H9 (cell line): Measurements from ENCODE around the gene FHIP2A. TPM values are rescaled to one million over a fixed set of nuclear protein-coding genes. Genes with fewer than 3 reads are reported as not detected.

Source experiments
- DNase-seq: peaks from one replicate; pipeline ENCODE4 v3.0.0-alpha.2; 2017
- H2AFZ ChIP-seq: one replicate; pipeline ENCODE4 v1.6.1; 2013; ENCODE audit warnings: mild to moderate bottlenecking, low read length, control low read depth, moderate library complexity
- H2AK5ac ChIP-seq: 2 replicates; pipeline ENCODE4 v1.6.1; 2013; ENCODE audit warnings: low read length, control low read depth, mixed read lengths; ENCODE audit not compliant: insufficient read length
- H2BK120ac ChIP-seq: one replicate; pipeline ENCODE4 v1.6.1; 2013; ENCODE audit warnings: low read depth, mild to moderate bottlenecking, low read length, control low read depth, inconsistent platforms; ENCODE audit not compliant: poor library complexity, severe bottlenecking
- H2BK12ac ChIP-seq: 2 replicates; pipeline ENCODE4 v1.6.1; 2013; ENCODE audit warnings: low read length, control low read depth, mixed read lengths, low read depth; ENCODE audit not compliant: insufficient read length
- H2BK15ac ChIP-seq: 2 replicates; pipeline ENCODE4 v1.6.1; 2013; ENCODE audit warnings: low read depth, low read length, control low read depth
- H2BK20ac ChIP-seq: one replicate; pipeline ENCODE4 v1.6.1; 2013; ENCODE audit warnings: low read depth, mild to moderate bottlenecking, low read length, control low read depth, inconsistent platforms; ENCODE audit not compliant: poor library complexity, severe bottlenecking
- H2BK5ac ChIP-seq: 2 replicates; pipeline ENCODE4 v1.6.1; 2013; ENCODE audit warnings: low read length, control low read depth, mixed read lengths; ENCODE audit not compliant: insufficient read length
- H3K14ac ChIP-seq: 2 replicates; pipeline ENCODE4 v1.6.1; 2013; ENCODE audit warnings: low read length, control low read depth; ENCODE audit not compliant: insufficient read depth
- H3K18ac ChIP-seq: 2 replicates; pipeline ENCODE4 v1.6.1; 2013; ENCODE audit warnings: low read depth, mild to moderate bottlenecking, mixed read lengths, low read length, control low read depth; ENCODE audit not compliant: insufficient read length
- H3K23ac ChIP-seq: 2 replicates; pipeline ENCODE4 v1.6.1; 2013; ENCODE audit warnings: low read length, control low read depth, mixed read lengths, low read depth; ENCODE audit not compliant: insufficient read length
- H3K23me2 ChIP-seq: 2 replicates; pipeline ENCODE4 v1.6.1; 2013; ENCODE audit warnings: low read depth, mild to moderate bottlenecking, mixed read lengths, low read length, control low read depth; ENCODE audit not compliant: insufficient read length, poor library complexity, severe bottlenecking
- H3K27ac ChIP-seq: 2 replicates; pipeline ENCODE4 v1.5.1; 2013; ENCODE audit warnings: low read length, control low read depth, mixed read lengths, low read depth; ENCODE audit not compliant: insufficient read length
- H3K27me3 ChIP-seq: 2 replicates; pipeline ENCODE4 v1.6.1; 2013; ENCODE audit warnings: low read length, control low read depth, inconsistent platforms; ENCODE audit not compliant: insufficient read depth
- H3K4ac ChIP-seq: 2 replicates; pipeline ENCODE4 v1.6.1; 2013; ENCODE audit warnings: low read depth, mild to moderate bottlenecking, control low read depth, inconsistent platforms, low read length, moderate library complexity
- H3K4me1 ChIP-seq: 2 replicates; pipeline ENCODE4 v1.6.1; 2013; ENCODE audit warnings: low read length, control low read depth, inconsistent platforms; ENCODE audit not compliant: insufficient read depth
- H3K4me2 ChIP-seq: 2 replicates; pipeline ENCODE4 v1.6.1; 2013; ENCODE audit warnings: low read length, control low read depth, mixed read lengths; ENCODE audit not compliant: insufficient read length, insufficient read depth
- H3K56ac ChIP-seq: 2 replicates; pipeline ENCODE4 v1.6.1; 2013; ENCODE audit warnings: low read depth, mild to moderate bottlenecking, mixed read lengths, low read length, control low read depth; ENCODE audit not compliant: insufficient read length
- H3K79me1 ChIP-seq: 2 replicates; pipeline ENCODE4 v1.6.1; 2013; ENCODE audit warnings: low read depth, mild to moderate bottlenecking, moderate library complexity, low read length, control low read depth, inconsistent platforms; ENCODE audit not compliant: insufficient read depth, poor library complexity, severe bottlenecking
- H3K79me2 ChIP-seq: 2 replicates; pipeline ENCODE4 v1.6.1; 2013; ENCODE audit warnings: low read length, control low read depth, inconsistent platforms; ENCODE audit not compliant: insufficient read depth
- H3K9ac ChIP-seq: 2 replicates; pipeline ENCODE4 v1.6.1; 2013; ENCODE audit warnings: low read length, control low read depth, mixed read lengths; ENCODE audit not compliant: insufficient read length; ENCODE audit errors: extremely low read depth
- H3K9me3 ChIP-seq: one replicate; pipeline ENCODE4 v1.6.1; 2013; ENCODE audit warnings: low read depth, low read length, inconsistent platforms; ENCODE audit not compliant: control insufficient read depth
- H3T11ph ChIP-seq: one replicate; pipeline ENCODE4 v1.6.1; 2013; ENCODE audit warnings: mild to moderate bottlenecking, low read length, control low read depth, inconsistent platforms
- H4K20me1 ChIP-seq: one replicate; pipeline ENCODE4 v1.6.1; 2013; ENCODE audit not compliant: control insufficient read depth, insufficient read length, insufficient read depth
- H4K5ac ChIP-seq: 2 replicates; pipeline ENCODE4 v1.6.1; 2013; ENCODE audit warnings: low read depth, mild to moderate bottlenecking, mixed read lengths, low read length, control low read depth; ENCODE audit not compliant: insufficient read length
- H4K8ac ChIP-seq: replicated peaks from 2 replicates; pipeline ENCODE4 v1.6.1; 2013; ENCODE audit warnings: low read length, control low read depth, mixed read lengths, low read depth; ENCODE audit not compliant: insufficient read length
- H4K91ac ChIP-seq: 2 replicates; pipeline ENCODE4 v1.6.1; 2013; ENCODE audit warnings: low read depth, mild to moderate bottlenecking, moderate library complexity, mixed read lengths, low read length, control low read depth; ENCODE audit not compliant: insufficient read length
- H3K27ac Mint-ChIP-seq, 3 experiments: 2 replicates in 2 of 3; 3 replicates in 1 of 3; pipeline ENCODE4 v1.8.0; 2020 to 2021; ENCODE audit warnings: mixed read lengths in 3 of 3, mild to moderate bottlenecking in 1 of 3, moderate library complexity in 1 of 3
- H3K27me3 Mint-ChIP-seq: 2 replicates; pipeline ENCODE4 v1.8.0; 2021; ENCODE audit warnings: low read depth, mild to moderate bottlenecking, moderate library complexity, mixed read lengths
- H3K36me3 Mint-ChIP-seq, 3 experiments: 2 replicates in 2 of 3; 3 replicates in 1 of 3; pipeline ENCODE4 v1.8.0; 2020 to 2021; ENCODE audit warnings: low read depth in 3 of 3, mixed read lengths in 3 of 3; ENCODE audit not compliant: insufficient read depth in 1 of 3
- H3K4me1 Mint-ChIP-seq, 2 experiments: 2 replicates each; pipeline ENCODE4 v1.8.0; 2020; ENCODE audit warnings: mixed read lengths in 2 of 2
- H3K4me3 Mint-ChIP-seq, 2 experiments: 2 replicates in 1 of 2; 3 replicates in 1 of 2; pipeline ENCODE4 v1.8.0; 2020 to 2021; ENCODE audit warnings: mild to moderate bottlenecking in 2 of 2, mixed read lengths in 2 of 2, moderate library complexity in 1 of 2
- H3K9me3 Mint-ChIP-seq, 2 experiments: 2 replicates in 1 of 2; 3 replicates in 1 of 2; pipeline ENCODE4 v1.8.0; 2020; ENCODE audit warnings: mild to moderate bottlenecking in 2 of 2, mixed read lengths in 2 of 2, moderate library complexity in 1 of 2
- CTCF ChIP-seq: fragments of 200-600 bp; sonication (generic); conservative IDR thresholded peaks from 3 replicates; pipeline ENCODE4 v1.8.0; 2021; ENCODE audit warnings: antibody characterized with exemption, mild to moderate bottlenecking
- WGBS: extraction: QIAGEN DNeasy Blood & Tissue Kit; methylation state at CpG from one replicate; pipeline ENCODE4 v1.1.7; 2013; ENCODE audit warnings: missing lambda C conversion rate, low lambda C conversion rate, mixed read lengths; ENCODE audit not compliant: insufficient read length; ENCODE audit errors: extremely low coverage; 5-methylcytosine and 5-hydroxymethylcytosine counted together
- total RNA-seq: library from RNA; stranded (reverse); gene quantifications from 2 replicates; pipeline ENCODE4 v1.2.1, GENCODE V29; 2021

The FHIP2A gene
- total RNA-seq, 1 experiment from 2014 or later = 14.8 TPM

GRCh38 chr10:114782666-114783065, 38.9 kb upstream of the FHIP2A start:
- H2BK120ac ChIP-seq = no peak overlapping the region
- no peaks in the 10 kb centered on the region; the same call in 1 of the 2 replicates for H3K4me1 ChIP-seq
- no peaks in the 10 kb centered on the region for H3K27me3 ChIP-seq
- H4K8ac ChIP-seq = no peak overlapping the region
- no peak overlapping the region for H2AFZ ChIP-seq
- H3K56ac ChIP-seq = no peak overlapping the region
- H4K91ac ChIP-seq = no peak overlapping the region
- H2AK5ac ChIP-seq = no peak overlapping the region
- H3K9me3 Mint-ChIP-seq = no peaks in the 10 kb centered on the region
- no peak overlapping the region for H3K23ac ChIP-seq
- no peak for DNase-seq
- WGBS = 100% methylated on average over 1 of the region's 7 CpGs
- H3K9ac ChIP-seq = no peak overlapping the region
- no peak overlapping the region for H3K4ac ChIP-seq
- H3T11ph ChIP-seq = no peak overlapping the region
- H3K27me3 Mint-ChIP-seq = no peaks in the 10 kb centered on the region
- TF ChIP-seq CTCF = no peak
- no peaks in the 10 kb centered on the region for H3K9me3 ChIP-seq
- no peaks in the 10 kb centered on the region for H4K20me1 ChIP-seq
- H3K4me2 ChIP-seq = no peak overlapping the region
- H3K27ac Mint-ChIP-seq = no peak overlapping the region
- no peak overlapping the region for H2BK5ac ChIP-seq
- no peak overlapping the region for H3K4me3 Mint-ChIP-seq
- no peaks in the 10 kb centered on the region for H3K79me2 ChIP-seq
- peaks cover 4% of the 10 kb centered on the region in 2 experiments for H3K4me1 Mint-ChIP-seq
- no peak overlapping the region for H3K18ac ChIP-seq
- H4K5ac ChIP-seq = no peak overlapping the region
- H2BK20ac ChIP-seq = no peak overlapping the region
- H3K14ac ChIP-seq = no peak overlapping the region
- H3K36me3 Mint-ChIP-seq = no peaks in the 10 kb centered on the region
- H3K27ac ChIP-seq = no peak overlapping the region
- no peak overlapping the region for H2BK15ac ChIP-seq
- no peak overlapping the region for H2BK12ac ChIP-seq
- H3K79me1 ChIP-seq = no peaks in the 10 kb centered on the region
- no peaks in the 10 kb centered on the region for H3K23me2 ChIP-seq
